ENCODE data around the gene SCN5A. TPM values are rescaled to one million over a fixed set of nuclear protein-coding genes. Genes with fewer than 3 reads are reported as not detected.

Gene SCN5A
- total RNA-seq, 2 donors from 2014 or later, result 115 to 191 TPM

DNA sequence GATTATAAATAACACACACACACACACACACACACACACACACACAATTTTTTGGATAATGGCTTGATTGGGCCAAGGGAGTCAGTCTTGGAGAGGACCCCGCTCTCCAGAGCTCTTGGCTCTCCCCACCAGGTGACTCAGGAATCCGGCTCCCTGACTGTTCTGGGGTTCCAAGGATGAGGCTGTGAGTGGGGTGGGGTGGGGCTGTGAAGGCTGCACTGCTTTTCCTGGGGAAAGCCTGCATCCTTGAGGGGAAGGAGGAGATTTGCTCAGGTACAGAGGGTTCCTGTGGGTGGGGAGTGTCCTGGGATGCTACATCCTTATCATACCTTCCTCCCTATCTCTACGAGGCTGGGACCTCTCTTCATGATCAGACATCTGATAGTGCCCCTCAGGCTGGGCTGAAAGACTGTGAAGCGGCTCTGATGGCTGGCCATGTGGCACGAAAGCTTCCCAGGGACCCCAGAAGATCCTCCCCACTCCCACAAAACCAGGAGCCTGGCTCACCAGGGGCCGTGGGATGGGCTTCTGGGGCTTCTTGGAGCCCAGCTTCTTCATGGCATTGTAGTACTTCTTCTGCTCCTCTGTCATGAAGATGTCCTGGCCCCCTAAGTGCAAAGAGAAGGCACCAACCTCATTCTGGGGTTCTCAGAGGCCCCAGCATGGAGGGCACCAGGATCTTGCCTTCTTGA lies 94.2 kb downstream of the SCN5A start:
- no peak for ATAC-seq
- DNase-seq, result no peak
- intact Hi-C loops (cut with DNase I), result no loop called here

- ATAC-seq (no peak), DNase-seq (no peak)
- intact Hi-C loops (cut with DNase I), result no loop called here
These were observed 95.2 kb downstream of the SCN5A start for GRCh38 chr3:38554127-38554827.

- ATAC-seq (no peak), DNase-seq (no peak)
- intact Hi-C loops (cut with DNase I), result no loop called here
These were observed 96.4 kb downstream of the SCN5A start for GRCh38 chr3:38553071-38553470.

DNA sequence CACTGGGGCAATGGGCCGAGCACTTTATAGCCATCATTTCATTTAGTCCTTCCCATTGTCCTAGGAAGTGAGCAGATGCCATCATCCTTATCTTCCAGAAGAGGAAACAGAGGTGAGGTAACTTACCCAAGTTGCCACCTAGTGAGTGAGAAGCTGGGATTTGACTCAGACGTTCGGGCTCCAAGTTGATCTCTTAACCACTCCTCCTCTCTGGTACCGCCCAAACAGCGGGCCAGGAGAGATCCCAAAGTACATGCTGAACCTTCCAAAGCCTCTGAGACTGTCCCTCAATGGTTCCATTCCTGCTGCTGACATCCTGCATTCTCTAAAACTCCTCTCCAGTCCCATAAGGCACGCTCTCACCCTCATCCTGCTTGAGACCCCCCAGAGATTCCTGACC lies 97.1 kb downstream of the SCN5A start:
- intact Hi-C loops (cut with DNase I), result no loop called here
- no peak for DNase-seq
- ATAC-seq, result peak in 1 of 2 donors; percentile 11

DNA sequence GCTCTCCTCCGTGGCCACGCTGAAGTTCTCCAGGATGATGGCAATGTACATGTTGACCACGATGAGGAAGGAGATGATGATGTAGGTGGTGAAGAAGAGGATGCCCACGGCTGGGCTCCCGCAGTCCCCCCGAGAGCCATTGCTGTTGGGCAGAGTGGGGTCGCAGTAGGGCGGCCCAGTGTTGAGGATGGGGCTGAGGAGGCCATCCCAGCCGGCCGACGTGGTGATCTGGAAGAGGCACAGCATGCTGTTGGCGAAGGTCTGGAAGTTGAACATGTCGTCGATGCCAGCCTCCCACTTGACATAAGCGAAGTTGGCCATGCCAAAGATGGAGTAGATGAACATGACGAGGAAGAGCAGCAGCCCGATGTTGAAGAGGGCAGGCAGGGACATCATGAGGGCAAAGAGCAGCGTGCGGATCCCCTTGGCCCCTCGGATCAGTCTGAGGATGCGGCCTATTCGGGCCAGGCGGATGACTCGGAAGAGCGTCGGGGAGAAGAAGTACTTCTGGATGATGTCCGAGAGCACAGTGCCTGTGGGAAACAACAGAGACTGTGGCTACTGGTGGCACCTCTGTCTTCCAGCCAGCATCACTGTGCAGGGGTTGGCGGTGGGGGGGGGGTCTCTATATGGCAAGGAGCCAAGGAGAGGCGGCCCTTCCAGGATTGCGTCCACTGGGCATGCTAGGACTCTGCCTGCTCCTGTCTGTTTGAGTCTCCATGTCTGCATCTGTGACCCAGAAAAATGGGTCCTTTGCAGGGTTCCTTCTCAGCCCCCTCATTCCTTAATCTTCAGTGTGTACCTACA lies 98.3 kb downstream of the SCN5A start:
- DNase-seq, result no peak
- ATAC-seq, result no peak
- intact Hi-C loops (cut with DNase I), result no loop called here

DNA sequence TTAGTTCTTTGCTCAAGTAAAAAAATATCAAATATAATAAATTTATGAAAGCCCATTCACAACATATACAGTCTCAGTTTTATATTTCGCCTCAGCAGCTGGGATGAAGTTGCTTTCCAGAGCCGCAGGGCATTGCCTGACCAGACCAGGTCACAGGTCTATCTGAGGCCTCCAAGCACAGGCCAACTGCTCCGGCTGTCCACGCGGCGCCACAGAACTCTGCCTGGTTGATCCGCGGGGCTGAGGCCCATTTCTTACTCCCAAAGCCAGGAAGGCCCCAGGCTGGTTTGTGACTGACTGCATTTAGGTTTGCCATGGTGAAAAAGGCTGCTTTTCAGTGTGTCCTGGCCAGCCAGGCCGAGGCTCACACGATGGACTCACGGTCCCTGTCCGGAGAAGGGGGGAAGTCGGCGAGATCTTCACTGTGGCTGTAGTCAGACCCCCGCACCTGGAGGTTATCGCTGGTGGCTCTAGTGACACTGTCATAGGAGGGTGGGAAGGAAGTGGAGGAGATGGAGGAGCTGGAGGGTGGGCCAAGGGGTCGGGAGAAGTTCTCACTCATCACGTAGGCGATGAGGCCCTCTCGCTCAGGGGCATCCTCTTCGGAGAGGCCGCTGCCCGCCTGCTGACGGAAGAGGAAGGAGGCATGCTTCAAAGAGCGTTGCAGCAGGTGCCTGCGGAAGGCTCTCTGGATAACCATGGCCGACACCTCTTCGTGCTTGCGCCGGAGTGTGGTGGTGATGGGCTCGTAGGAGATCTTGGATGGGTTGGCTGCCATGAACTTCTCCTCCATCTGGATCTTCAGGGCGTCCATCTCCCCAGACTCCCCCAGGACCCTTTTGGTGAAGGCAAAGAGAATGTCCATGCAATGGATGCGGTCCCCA lies 99.3 kb downstream of the SCN5A start:
- DNase-seq (no peak), ATAC-seq (no peak)
- intact Hi-C loops (cut with DNase I), result no loop called here

DNA sequence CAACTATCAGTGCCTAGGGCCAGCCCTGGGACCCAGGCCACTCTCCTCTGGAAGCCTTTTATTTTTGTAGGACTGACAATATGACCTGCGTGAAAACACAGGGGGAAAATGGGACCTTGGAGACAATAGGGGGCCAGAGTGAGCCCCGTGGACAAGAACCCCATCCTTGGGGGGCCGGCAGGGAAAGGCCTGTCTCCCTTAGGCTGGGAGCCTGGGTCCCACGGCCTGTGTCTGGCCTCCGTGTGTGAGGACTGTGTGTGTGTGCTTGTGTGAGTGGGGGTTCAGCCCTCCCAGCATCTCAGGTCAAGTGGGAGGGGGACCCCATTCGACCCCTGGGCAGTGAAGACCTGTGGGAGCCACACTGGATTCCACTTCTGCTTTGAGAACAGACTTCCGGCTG lies 100.0 kb downstream of the SCN5A start:
- ATAC-seq (no peak), DNase-seq (no peak)
- intact Hi-C loops (cut with DNase I), result no loop called here

DNA sequence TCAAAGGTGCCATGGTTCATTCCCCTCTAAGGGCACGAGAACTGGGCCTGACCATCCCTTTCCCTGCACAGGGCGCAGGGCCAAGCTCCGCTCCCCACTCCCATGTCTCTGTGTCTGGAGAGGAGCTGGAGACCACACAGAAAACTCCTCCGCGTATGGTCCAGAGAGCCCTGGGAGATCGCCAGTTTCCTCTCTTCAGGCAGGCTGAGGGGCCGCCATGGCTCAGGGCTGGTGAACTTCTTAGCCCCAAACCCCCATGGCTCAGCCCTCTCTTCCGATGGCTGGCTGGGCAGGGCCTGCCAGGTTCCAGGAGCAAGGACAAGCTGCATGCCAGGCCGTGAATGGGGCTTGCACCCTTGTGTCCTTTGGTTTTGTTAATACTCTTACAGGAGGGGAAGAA lies 100.4 kb downstream of the SCN5A start:
- intact Hi-C loops (cut with DNase I), result no loop called here
- ATAC-seq, result no peak
- no peak for DNase-seq

GRCh38 chr3:38548154-38548931 lies 101.1 kb downstream of the SCN5A start:
- ATAC-seq (peak in 1 of 2 donors; percentile 21), DNase-seq (no peak)
- intact Hi-C loops (cut with DNase I), result no loop called here

DNA sequence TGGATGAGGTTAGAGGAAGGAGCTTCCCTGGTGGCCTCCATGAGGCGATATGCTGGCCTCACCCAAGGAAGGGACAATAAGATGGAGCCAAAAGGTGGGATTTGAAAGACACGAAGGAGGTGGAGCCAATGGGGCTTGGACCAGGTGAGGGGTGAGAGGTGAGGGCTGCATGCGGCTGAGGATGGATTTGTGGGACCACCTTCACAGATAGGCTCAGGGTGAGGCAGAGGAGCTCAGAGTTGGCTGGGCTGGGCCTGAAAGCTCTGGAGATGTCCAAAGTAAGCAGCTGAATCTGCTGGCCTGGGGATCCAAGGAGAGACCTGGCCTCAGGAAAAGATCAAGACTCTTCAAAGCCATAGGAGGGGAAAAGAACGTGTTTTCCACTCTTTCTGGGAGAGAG lies 103.5 kb downstream of the SCN5A start:
- no peak for ATAC-seq
- DNase-seq, result no peak
- intact Hi-C loops (cut with DNase I), result no loop called here

DNA sequence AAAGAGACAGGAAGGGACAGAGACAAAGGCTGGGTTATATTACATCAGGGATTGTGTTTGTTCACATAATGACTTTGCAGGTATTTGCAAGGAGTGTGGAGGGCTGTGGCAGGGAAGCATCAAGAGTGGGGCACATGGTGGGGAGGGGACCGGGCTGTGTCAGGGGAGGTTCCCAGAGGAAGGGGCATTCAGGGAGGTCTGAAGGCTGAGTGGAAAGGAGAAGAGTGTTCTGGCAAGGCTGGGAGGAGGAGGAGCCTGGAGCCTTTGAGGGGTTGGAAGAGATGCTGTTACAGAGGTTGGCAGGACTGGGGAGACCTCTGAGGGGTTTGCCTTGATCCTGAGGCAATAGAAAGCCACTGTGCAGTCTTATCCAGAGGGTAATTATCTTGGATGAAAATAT lies 103.9 kb downstream of the SCN5A start:
- DNase-seq (no peak), ATAC-seq (no peak)
- intact Hi-C loops (cut with DNase I), result no loop called here

DNA sequence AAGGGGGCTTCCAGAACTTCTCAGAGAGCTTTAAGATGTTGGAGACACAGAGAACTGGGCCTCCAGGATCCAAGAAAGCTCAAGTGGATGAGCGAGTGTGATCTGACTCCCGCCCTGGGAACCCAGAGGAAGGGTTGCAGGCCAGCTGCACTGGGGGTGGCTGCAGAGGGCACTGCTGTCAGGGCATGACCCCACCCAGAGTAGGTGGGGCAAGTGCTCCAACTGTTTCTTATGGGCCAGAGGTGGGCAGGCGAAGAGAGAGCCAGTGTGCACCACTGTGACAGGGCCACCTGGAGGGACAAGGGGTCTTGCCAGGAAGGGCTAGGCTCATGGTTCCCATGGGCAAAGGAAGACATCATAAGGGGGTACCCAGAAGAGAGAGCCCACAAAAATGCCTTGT lies 104.6 kb downstream of the SCN5A start:
- no peak for DNase-seq
- ATAC-seq, result no peak
- intact Hi-C loops (cut with DNase I), result loop anchor here in 1 of 2 donors (5.0 kb wide), 1 partner anchor 37 kb away; no protein-coding TSS in a partner anchor

- DNase-seq (peak; percentile 81), ATAC-seq (peak; percentile 81 to 88)
- intact Hi-C loops (cut with DNase I), result loop anchor here in 1 of 2 donors (1.0 to 5.0 kb wide), 2 partner anchors 10 to 39 kb away; no protein-coding TSS in a partner anchor
These were observed 105.9 kb downstream of the SCN5A start for GRCh38 chr3:38543586-38543985.

DNA sequence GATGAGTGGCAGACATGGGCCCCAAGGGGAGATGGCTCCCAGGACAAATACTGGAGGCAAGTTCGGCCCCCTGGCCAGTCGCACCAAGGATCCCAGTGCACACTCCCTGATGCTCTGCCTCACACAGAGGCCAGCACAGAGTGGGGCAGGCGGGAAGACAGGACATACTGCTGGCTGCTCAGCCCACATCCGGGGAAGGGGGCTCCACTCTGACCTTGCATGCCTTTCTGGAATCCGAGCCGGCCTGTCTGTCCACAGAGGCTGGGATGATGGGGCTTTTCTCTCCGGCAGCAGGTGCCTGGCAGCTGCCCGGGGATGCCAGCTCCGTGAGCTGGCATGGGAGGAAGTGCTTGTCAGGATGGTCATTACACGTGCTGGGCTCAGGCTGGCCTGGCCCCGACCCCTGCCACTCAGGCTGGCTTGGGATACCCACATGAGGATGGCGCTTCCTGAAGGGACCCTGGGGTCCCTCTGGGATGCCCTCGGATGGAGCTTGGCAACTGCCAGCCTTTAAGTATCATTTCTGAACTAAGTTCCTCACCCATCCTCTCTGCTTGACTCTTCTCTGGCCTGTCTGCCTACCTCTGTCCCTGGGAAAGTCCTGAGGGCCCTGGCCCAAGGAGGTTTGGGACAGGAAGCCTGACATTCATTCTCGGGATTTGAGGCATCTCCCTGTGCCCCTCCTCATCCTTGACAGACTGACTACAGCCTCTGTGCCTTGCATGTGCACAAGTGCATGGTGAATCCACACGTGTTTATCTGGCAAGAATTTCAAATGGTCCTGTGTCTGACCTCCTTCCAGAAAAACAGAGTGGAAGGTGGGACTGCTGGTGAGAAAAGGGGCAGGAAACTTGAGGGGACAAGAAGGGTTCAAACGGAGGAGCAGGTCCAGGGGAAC lies 106.8 kb downstream of the SCN5A start:
- intact Hi-C loops (cut with DNase I), result loop anchor here in 1 of 2 donors (1.0 to 5.0 kb wide), 2 partner anchors 9 to 40 kb away; no protein-coding TSS in a partner anchor
- ATAC-seq, result peak; percentile 20 to 50
- DNase-seq, result no peak

GRCh38 chr3:38541806-38542205 lies 107.7 kb downstream of the SCN5A start:
- ATAC-seq (peak; percentile 39 to 40), DNase-seq (peak; percentile 80)
- intact Hi-C loops (cut with DNase I), result loop anchor here in 1 of 2 donors (5.0 kb wide), 1 partner anchor 40 kb away; no protein-coding TSS in a partner anchor

- DNase-seq (peak; percentile 58), ATAC-seq (peak; percentile 20 to 33)
- intact Hi-C loops (cut with DNase I), result loop anchor here in 1 of 2 donors (10.0 kb wide), 1 partner anchor 186 kb away; no protein-coding TSS in a partner anchor
These were observed 110.6 kb downstream of the SCN5A start for GRCh38 chr3:38538773-38539353.

GRCh38 chr3:38536671-38537070 lies 112.8 kb downstream of the SCN5A start:
- ATAC-seq, result no peak
- DNase-seq, result no peak
- intact Hi-C loops (cut with DNase I), result loop anchor here in 1 of 2 donors (10.0 kb wide), 1 partner anchor 188 kb away; no protein-coding TSS in a partner anchor

Measured in left cardiac atrium (tissue), 4 donors.